ENCODE measurements around the gene CCDC196. TPM values are rescaled to one million over a fixed set of nuclear protein-coding genes. Genes with fewer than 3 reads are reported as not detected.

CCDC196 gene
- total RNA-seq, 1 experiment from 2014 or later: not detected

DNA sequence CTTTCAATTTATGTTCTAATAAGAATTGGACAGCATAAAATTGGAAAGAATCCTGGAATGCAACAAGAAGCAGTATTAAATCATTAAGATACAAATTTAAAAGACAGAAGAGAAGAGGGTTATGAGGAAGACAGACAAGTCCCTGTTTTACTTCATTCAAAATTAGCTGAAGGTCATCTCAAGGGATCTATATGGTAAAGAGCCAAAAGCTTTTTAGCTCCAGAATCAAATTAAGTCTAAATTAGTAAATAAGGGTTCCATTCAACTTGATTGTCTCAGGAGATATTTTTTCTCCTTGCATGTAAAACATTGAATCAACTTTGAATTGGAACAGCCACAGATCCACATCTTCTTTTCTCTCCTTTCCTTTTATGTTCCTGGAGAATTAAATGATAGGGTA is 7.6 kb downstream of the CCDC196 start:
- Histone ChIP-seq H3K9me3 (ENCODE audit: control insufficient read depth in 1 of 2, insufficient read depth in 1 of 2, low read depth in 1 of 2, low read length in 2 of 2) (no peaks in the 10 kb centered on the region), H3K4me1 (ENCODE audit: control insufficient read depth in 1 of 2, insufficient read depth in 2 of 2, low read length in 2 of 2) (no peaks in the 10 kb centered on the region), H3K79me2 (ENCODE audit: insufficient read depth, low read length) (no peaks in the 10 kb centered on the region), H4K20me1 (ENCODE audit: insufficient read depth) (no peaks in the 10 kb centered on the region), H3K27ac (ENCODE audit: low read depth, low read length) (no peak overlapping the region), H3K4me3 (replicated peaks in 1 of 2; ENCODE audit: low read depth in 1 of 2, low read length in 2 of 2) (no peak overlapping the region), H3K9me2 (ENCODE audit: insufficient read depth) (no peaks in the 10 kb centered on the region), H3K36me3 (ENCODE audit: control insufficient read depth in 1 of 2, insufficient read depth in 2 of 2, low read length in 2 of 2) (no peaks in the 10 kb centered on the region), H3K9ac (ENCODE audit: low read length) (no peak overlapping the region), H3K4me2 (ENCODE audit: low read length) (no peak overlapping the region), H3K27me3 (ENCODE audit: insufficient read depth, low read length) (no peaks in the 10 kb centered on the region), H2AFZ (ENCODE audit: low read depth, low read length, poor library complexity, severe bottlenecking) (no peak overlapping the region)
- BruUV-seq (replicated peaks): no TSS peak
- ATAC-seq (no peak), DNase-seq (ENCODE audit: low read depth, low spot score) (no peak)
- ChIA-PET CTCF (no interaction called here), POLR2A (no interaction called here), RAD21 (ENCODE audit: low non-redundant PET in 1 of 2, low total read pairs in 2 of 2, uncharacterized antibody in 2 of 2, unreplicated experiment in 2 of 2) (no interaction called here)
- TF ChIP-seq POLR2A (IDR thresholded peaks at IDR 0.05; ENCODE audit: borderline replicate concordance, extremely low read depth, insufficient read depth, insufficient read length): no peak
- no peak for TF ChIP-seq EZH2 (IDR thresholded peaks at IDR 0.05)
- TF ChIP-seq, protein P1, sequence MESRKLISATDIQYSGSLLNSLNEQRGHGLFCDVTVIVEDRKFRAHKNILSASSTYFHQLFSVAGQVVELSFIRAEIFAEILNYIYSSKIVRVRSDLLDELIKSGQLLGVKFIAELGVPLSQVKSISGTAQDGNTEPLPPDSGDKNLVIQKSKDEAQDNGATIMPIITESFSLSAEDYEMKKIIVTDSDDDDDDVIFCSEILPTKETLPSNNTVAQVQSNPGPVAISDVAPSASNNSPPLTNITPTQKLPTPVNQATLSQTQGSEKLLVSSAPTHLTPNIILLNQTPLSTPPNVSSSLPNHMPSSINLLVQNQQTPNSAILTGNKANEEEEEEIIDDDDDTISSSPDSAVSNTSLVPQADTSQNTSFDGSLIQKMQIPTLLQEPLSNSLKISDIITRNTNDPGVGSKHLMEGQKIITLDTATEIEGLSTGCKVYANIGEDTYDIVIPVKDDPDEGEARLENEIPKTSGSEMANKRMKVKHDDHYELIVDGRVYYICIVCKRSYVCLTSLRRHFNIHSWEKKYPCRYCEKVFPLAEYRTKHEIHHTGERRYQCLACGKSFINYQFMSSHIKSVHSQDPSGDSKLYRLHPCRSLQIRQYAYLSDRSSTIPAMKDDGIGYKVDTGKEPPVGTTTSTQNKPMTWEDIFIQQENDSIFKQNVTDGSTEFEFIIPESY (IDR thresholded peaks at IDR 0.05; ENCODE audit: extremely low read depth, insufficient replicate concordance, low read length): no peak
- no peak for TF ChIP-seq YY1 (IDR thresholded peaks at IDR 0.05; ENCODE audit: extremely low read depth, insufficient replicate concordance, low read depth, low read length)
- TF ChIP-seq CBX3 (IDR thresholded peaks at IDR 0.05; ENCODE audit: low read depth): no peak
- no peak for TF ChIP-seq SRF (IDR thresholded peaks at IDR 0.05; ENCODE audit: low read depth)
- TF ChIP-seq, protein P2, sequence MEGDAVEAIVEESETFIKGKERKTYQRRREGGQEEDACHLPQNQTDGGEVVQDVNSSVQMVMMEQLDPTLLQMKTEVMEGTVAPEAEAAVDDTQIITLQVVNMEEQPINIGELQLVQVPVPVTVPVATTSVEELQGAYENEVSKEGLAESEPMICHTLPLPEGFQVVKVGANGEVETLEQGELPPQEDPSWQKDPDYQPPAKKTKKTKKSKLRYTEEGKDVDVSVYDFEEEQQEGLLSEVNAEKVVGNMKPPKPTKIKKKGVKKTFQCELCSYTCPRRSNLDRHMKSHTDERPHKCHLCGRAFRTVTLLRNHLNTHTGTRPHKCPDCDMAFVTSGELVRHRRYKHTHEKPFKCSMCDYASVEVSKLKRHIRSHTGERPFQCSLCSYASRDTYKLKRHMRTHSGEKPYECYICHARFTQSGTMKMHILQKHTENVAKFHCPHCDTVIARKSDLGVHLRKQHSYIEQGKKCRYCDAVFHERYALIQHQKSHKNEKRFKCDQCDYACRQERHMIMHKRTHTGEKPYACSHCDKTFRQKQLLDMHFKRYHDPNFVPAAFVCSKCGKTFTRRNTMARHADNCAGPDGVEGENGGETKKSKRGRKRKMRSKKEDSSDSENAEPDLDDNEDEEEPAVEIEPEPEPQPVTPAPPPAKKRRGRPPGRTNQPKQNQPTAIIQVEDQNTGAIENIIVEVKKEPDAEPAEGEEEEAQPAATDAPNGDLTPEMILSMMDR (IDR thresholded peaks at IDR 0.05 in 2 of 3, conservative IDR thresholded peaks at IDR 0.05 in 1 of 3; ENCODE audit: borderline replicate concordance in 1 of 3, insufficient read depth in 1 of 3, low read depth in 2 of 3, low read length in 2 of 3): no peak
- no peak for TF ChIP-seq ZNF274 (IDR thresholded peaks at IDR 0.05; ENCODE audit: low read depth, low read length)
- TF ChIP-seq ZFX (IDR thresholded peaks at IDR 0.05): no peak
- no peak for TF ChIP-seq JUND (IDR thresholded peaks at IDR 0.05)
- TF ChIP-seq RAD21 (IDR thresholded peaks at IDR 0.05; ENCODE audit: low read depth): no peak
- no peak for TF ChIP-seq ELF1 (IDR thresholded peaks at IDR 0.05; ENCODE audit: borderline replicate concordance, low read depth)
- no peak for TF ChIP-seq FOSL1 (IDR thresholded peaks at IDR 0.05; ENCODE audit: low read depth)
- no peak for TF ChIP-seq EGR1 (IDR thresholded peaks at IDR 0.05; ENCODE audit: low read depth)
- TF ChIP-seq POLR2AphosphoS5 (IDR thresholded peaks at IDR 0.05; ENCODE audit: low read depth, low read length): no peak
- TF ChIP-seq, protein P3, sequence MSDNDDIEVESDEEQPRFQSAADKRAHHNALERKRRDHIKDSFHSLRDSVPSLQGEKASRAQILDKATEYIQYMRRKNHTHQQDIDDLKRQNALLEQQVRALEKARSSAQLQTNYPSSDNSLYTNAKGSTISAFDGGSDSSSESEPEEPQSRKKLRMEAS (IDR thresholded peaks at IDR 0.05): no peak
- TF ChIP-seq, protein P4, sequence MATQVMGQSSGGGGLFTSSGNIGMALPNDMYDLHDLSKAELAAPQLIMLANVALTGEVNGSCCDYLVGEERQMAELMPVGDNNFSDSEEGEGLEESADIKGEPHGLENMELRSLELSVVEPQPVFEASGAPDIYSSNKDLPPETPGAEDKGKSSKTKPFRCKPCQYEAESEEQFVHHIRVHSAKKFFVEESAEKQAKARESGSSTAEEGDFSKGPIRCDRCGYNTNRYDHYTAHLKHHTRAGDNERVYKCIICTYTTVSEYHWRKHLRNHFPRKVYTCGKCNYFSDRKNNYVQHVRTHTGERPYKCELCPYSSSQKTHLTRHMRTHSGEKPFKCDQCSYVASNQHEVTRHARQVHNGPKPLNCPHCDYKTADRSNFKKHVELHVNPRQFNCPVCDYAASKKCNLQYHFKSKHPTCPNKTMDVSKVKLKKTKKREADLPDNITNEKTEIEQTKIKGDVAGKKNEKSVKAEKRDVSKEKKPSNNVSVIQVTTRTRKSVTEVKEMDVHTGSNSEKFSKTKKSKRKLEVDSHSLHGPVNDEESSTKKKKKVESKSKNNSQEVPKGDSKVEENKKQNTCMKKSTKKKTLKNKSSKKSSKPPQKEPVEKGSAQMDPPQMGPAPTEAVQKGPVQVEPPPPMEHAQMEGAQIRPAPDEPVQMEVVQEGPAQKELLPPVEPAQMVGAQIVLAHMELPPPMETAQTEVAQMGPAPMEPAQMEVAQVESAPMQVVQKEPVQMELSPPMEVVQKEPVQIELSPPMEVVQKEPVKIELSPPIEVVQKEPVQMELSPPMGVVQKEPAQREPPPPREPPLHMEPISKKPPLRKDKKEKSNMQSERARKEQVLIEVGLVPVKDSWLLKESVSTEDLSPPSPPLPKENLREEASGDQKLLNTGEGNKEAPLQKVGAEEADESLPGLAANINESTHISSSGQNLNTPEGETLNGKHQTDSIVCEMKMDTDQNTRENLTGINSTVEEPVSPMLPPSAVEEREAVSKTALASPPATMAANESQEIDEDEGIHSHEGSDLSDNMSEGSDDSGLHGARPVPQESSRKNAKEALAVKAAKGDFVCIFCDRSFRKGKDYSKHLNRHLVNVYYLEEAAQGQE (IDR thresholded peaks at IDR 0.05; ENCODE audit: low read depth): no peak
- intact Hi-C loops (cut with micrococcal nuclease): loop anchor here (10.0 kb wide), 1 partner anchor 251 kb away; no protein-coding TSS in a partner anchor

Measured in HCT116 (cell line).